ENCODE results near the gene TSPAN14.
"Not testable (repeated sequence)": the region's sequence is repeated elsewhere in the genome, so short reads cannot be mapped to it uniquely, and the experiment has no call there.

Gene TSPAN14

DNA sequence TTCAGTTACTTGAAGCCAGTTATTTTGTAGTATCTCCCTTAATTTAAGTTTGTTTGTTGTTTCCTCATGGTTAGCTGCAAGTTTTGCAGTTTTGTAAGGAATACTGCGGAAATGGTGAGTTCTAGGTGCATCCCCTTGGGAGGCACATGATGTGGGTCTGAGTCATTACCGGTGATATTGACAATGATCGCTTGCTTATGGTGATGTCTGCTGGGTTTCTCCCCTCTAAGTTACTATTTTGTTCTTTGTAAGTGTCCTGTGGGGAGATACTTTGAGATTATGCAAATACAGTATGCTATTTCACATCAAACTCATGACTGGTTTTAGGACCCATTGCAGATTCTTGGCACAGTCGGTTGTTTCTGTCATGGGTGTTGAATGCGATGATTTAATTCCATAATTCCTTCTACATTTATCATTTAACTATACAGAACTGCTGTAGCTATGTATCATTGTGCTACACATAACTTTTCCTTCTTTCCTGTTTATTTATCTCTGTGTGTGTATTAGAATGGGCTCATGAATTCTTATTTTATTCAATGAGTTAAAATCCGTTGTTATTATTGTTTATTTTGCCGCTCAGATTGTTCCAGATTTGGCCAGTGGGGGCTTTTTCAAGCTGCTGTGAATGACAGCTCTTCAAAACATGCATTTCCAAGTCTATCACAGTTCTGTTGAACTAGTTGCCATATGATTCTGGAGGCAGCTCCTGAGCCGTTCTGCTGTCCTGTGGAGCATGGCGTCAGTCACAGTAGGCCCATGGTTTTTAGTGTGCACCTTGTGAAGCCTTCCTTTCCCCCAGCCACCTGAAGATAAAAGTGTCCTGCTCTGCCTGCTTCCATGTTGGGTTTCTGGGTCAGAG is 18.4 kb downstream of the TSPAN14 start:
- no peak for DNase-seq

DNA sequence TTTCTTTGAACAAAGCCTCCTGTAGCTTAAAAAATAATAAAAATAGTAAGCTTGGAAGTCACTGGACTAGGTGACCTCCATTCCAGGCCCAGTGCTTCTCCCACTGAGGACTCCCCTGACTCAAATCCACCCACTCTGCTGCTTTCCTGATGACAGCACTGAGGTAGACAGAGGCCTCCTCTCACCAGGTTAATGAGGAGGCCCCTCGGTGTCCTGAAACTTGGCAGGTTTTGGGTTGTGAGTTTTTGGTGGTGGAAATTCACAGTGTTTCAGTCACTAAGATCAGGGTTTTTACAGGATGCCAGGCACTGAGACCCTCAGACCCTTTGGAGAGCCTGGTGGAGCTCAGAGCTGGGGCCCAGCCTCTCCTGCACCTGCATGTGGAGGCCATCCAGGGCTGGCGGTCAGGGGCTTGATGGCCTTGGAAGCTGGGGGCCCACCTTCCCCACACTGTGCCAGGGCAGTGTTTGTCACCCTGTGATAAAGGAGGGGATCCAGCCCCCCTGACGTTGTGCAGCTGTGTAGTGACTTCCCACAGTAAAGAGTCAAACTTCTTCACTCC is 19.1 kb downstream of the TSPAN14 start:
- no peak for DNase-seq

- no peak for DNase-seq
These were observed 19.8 kb downstream of the TSPAN14 start for GRCh38 chr10:80473692-80474596.

DNA sequence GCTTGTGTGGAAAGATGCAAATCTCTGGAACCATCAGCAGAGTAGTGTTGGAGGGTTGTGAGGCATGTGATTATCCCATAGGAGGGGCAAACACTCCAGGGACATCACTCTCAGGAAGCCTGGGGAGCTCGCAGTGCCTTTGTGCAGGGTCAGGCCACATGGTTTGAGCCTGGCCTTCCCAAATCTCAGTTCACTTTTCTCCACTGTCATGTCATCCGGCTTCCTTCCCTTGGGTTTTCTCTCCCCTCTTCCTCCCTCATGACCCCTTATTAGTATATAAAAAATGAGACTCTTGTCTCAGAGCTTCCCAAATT is 20.4 kb downstream of the TSPAN14 start:
- no peak for DNase-seq

DNA sequence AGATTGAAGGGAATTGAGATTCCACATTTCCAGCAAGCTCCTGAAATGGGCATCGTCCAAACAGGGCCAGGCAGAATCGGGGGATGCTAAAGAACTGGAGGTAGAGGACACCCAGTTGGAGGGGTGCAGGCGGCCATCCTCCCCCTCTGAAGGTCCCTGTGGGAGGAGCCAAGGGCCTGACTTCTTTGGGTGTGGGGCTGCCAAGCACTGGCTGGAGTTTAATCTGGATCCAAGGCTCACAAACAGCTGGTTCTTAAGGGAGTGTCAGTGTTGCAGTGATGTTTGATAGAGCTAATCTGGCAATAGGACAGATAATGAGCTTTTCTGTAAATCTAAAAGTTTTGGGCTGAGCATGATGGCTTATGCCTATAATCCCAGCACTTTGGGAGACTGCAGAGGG is 20.8 kb downstream of the TSPAN14 start:
- DNase-seq: no peak

- DNase-seq: not testable (repeated sequence)
These were observed 21.5 kb downstream of the TSPAN14 start for GRCh38 chr10:80475641-80476040.

DNA sequence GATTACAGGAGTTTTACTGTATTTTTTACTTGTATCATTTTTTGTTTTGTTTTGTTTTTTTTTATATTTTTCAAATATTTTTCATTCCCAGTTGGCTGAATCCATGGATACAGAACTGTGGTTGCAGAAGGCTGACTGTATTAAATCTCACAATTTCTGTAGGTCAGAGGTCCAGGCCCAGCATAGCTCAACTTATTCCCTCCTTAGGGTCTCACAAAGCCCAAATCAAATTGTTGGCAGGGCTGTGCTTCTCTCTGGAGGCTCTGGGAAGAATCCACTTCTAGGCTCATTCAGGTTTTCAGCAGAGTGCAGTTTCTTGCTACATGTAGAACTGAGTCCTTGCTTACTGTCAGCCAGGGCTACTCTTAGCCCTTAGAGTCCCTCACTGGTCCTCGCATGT is 22.6 kb downstream of the TSPAN14 start:
- DNase-seq: no peak

DNA sequence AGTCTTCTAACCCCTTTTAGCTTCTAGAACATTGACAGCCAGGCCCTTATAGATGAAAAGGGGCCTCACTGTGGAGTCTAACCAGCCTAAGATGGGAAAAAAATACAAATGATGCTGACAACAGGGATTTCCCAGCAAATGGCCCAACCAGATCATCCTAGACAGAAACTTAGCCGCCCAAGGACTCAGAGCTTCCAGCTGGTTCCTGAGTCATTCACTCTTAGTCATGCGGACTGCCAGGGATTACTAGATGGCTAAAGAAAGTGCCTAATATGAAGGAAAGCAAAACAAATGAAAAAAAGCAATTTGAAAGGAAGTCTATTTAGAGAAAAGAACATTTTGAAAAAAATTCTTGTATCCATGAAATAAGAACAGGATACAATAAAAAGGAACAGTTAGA is 23.7 kb downstream of the TSPAN14 start:
- no peak for DNase-seq

GRCh38 chr10:80480373-80480772 is 26.3 kb downstream of the TSPAN14 start:
- not testable (repeated sequence) for DNase-seq

DNA sequence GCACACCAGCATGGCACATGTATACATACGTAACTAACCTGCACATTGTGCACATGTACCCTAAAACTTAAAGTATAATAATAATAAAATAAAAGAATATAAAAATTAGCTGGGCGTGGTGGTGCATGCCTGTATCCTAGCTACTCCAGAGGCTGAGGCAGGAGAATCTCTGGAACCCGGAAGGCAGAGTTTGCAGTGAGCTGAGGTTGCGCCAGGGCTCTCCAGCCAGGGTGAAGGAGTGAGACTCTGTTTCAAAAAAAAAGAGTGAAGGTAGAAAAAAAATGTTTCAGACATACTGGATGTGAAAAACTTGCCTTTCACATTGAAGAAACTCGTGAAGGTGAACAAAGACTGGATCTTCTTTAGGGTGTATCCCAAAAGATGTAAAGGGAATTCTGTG is 26.7 kb downstream of the TSPAN14 start:
- DNase-seq: no peak

GRCh38 chr10:80484243-80484642 is 30.1 kb downstream of the TSPAN14 start:
- no peak for DNase-seq

- DNase-seq: no peak
These were observed 30.6 kb downstream of the TSPAN14 start for GRCh38 chr10:80484676-80485075.

DNA sequence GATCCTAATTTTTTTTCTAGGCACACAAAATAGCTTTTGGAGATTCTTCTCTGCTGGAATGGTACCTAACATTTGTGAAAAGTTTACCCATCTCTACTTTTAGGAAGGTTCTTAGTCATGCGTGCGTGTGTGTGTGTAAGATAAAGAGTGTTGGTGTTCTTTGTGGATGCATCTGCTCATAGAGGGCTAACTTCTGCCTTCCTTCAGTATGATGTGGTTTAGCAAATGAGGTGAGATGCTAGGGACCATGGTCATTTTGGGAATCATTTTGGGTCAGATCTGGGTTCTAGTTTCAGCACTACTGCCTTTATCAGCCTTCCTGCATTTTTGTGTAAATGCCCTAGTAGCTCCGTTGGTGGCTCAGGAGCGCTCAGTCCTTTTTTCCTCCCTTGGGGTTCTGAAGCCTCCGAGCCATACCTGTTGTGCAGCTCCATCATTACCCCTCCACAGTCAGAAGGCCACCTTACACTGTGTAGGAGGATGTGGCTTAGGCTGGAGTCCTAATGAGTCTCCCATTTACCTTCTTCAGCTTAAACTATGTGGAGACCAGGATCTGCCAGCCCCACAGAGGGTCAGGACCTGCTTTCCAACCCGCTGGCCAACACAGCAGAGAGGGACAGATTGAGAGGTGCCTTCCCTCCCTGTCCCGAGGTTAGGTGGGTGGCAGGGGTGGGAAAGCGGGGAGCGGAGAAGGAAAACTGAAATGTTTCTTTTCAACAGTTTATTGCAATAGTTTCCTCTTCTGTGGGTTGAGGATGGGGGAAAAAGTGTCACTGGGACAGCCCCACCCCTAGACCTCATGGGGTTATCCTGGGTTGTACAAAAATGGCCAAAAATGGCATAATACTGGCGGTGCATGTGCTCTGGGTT is 31.2 kb downstream of the TSPAN14 start:
- DNase-seq: no peak

- no peak for DNase-seq
These were observed 32.0 kb downstream of the TSPAN14 start for GRCh38 chr10:80485946-80486764.

DNA sequence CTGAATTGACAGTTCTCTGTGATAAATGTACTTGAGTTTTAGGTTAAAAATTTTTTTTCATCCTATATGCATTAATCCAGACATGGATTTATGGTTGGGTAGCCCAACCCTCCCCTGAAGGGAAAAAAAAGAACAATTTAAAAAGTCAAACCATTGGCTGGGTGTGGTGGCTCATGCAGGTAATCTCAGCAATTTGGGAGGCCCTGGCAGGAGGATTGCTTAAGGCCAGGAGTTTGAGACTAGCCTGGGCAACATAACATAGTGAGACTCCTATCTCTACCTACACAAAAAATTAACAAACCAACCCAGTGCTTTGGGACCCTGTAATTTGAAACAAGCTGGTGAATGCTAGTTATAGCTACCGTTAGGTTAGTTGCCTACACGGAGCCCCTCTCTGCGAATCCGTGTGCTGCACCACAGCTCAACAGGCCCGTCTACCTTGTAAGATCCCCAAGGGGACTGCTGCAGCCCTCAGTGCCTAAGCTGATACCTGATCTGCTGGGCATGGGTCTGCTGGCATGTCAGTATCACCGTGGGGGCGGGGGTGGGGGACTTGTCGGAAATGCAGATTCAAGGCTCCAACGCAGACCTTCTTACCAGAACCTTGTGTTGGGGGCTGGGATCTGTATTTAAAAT is 32.8 kb downstream of the TSPAN14 start:
- DNase-seq: no peak

GRCh38 chr10:80487421-80487785 is 33.3 kb downstream of the TSPAN14 start:
- DNase-seq: no peak

DNA sequence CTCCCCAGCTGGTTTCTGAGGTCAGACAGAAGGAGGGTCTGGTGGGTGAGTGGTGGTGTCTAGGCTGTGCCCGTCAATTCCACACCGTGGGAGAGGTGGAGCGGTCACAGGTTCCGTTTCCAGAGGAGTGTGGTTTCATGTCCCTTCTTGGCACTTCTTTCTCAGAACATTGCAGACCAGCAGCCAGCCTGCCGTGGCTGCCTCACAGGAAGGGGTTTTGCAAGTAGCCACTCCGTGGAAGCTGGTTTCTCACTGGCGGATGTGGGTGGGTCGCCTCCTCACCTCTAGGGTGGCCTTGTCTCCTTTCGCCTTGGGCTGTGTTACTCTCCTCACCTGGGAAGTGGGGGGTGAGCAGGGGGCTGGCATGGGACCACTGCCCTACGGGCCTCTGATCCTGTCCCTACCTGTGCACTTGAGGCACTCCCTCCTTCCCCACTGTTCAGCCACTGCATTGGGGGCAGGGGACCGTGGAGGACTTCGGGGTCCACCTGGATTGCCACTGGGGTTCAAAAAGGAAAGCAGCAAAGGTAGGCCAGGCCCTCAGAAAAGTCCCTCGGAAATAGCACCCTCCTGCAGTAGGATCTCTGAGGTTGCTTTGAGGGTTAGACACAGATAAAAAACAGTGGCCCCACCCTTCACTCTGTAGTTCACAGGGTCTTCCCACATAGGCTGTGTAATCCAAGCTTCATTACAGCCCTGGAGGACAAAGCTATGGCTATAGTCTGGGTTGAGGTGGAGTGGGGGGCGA is 33.9 kb downstream of the TSPAN14 start:
- no peak for DNase-seq

- DNase-seq: no peak
These were observed 34.5 kb downstream of the TSPAN14 start for GRCh38 chr10:80488539-80489066.

DNA sequence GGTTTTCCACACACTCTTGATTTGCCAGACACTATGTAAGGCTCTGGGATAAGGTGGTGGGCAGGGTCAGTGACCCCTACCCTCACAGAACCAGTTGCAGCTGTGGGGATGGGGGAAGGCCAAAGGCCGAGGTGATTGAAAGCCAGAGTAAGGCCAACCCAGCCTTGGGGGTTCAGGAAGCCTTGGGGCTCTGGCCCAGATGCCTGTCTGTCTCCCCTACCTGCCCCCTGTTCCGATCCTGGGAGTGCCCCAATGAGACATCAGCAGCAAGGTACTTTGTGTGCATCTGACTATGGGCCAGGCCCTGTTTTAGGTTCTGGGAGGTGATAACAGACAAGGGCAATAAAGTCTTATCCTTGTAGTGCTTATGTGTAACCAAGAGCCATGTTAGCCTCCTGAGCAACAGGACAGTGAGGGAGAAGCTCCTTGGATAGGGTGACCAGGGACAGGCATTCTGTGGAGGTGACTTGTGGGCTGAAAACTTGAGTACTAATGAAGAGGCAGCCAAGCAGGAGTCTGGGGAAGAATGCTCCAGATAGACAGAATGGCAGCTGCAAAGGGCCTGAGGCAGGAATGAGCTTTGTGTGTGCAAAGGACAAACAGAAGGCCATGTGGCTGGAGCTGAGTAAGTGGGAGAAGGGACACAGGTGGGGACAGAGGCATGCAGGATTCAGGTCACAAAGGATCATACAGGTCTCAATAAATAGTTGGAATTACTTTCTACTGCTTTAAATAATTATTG is 35.4 kb downstream of the TSPAN14 start:
- DNase-seq: no peak

All from NCI-H774 (cell line).